ENCODE results near the gene MKKS.

- TF ChIP-seq CREB1 (CRISPR knock-in tag; IDR thresholded peaks at IDR 0.05) (no peak), ZNF281 (CRISPR knock-in tag; IDR thresholded peaks at IDR 0.05) (no peak), JUN (CRISPR knock-in tag; IDR thresholded peaks at IDR 0.05) (no peak), ZNF138 (CRISPR knock-in tag; conservative IDR thresholded peaks at IDR 0.05) (no peak)
Observed at GRCh38 chr20:10472871-10473270, 38.8 kb upstream of the MKKS start.

All from WTC11 (cell line).